Endothelial cell of umbilical vein (primary cell): ENCODE results near the gene TUFT1. TPM values are rescaled to one million over a fixed set of nuclear protein-coding genes. Genes with fewer than 3 reads are reported as not detected.

ENCODE experiments used
- BruUV-seq: library from RNA; stranded (reverse); fragments of 400-500 nt; replicated peaks from 2 replicates; lab custom pipeline; 2021; lab: Mats Ljungman, UMichigan
- CTCF ChIA-PET: fragments of 300-600, 350-600 bp; sonication (Branson Sonifier 250); formaldehyde crosslinking; loops from one replicate; lab custom pipeline; 2021; ENCODE audit warnings: antibody characterized with exemption, inconsistent platforms; lab: Charles Lee
- POLR2A ChIA-PET: fragments of 300-600, 350-600 bp; sonication (Branson Sonifier 250); formaldehyde crosslinking; loops from one replicate; lab custom pipeline; 2021; ENCODE audit warnings: antibody characterized with exemption, inconsistent platforms; lab: Charles Lee
- DNase-seq: peaks from one replicate; pipeline ENCODE4 v3.0.0-alpha.2; 2011; ENCODE audit warnings: low read depth, low spot score
- FAIRE-seq: peaks from 2 replicates; lab custom pipeline; 2011; peaks lifted over from hg19 to GRCh38; lab: Jason Lieb, UNC
- H2AFZ ChIP-seq: 2 replicates; pipeline ENCODE4 v1.6.0; 2012; ENCODE audit warnings: low read depth, low read length, control low read depth, inconsistent platforms
- H3K27ac ChIP-seq: 2 replicates; pipeline ENCODE4 v1.5.1; 2011; ENCODE audit warnings: low read depth, mild to moderate bottlenecking, control low read depth, low read length, moderate library complexity; ENCODE audit not compliant: insufficient read depth
- H3K27me3 ChIP-seq, 2 experiments: 2 replicates each; pipeline versions ENCODE4 v1.6.0 to v1.6.1; 2011; ENCODE audit warnings: low read length in 2 of 2, mixed read lengths in 1 of 2; ENCODE audit not compliant: control insufficient read depth in 2 of 2, insufficient read depth in 2 of 2
- H3K36me3 ChIP-seq, 2 experiments: 2 replicates in 1 of 2; 3 replicates in 1 of 2; pipeline ENCODE4 v1.5.1; 2011; ENCODE audit warnings: low read length in 2 of 2, mild to moderate bottlenecking in 1 of 2, moderate library complexity in 1 of 2; ENCODE audit not compliant: control insufficient read depth in 2 of 2, insufficient read depth in 2 of 2; ENCODE audit errors: extremely low read depth in 1 of 2
- H3K4me1 ChIP-seq: 3 replicates; pipeline ENCODE4 v1.5.1; 2011; ENCODE audit warnings: mild to moderate bottlenecking, low read length; ENCODE audit not compliant: control insufficient read depth, insufficient read depth; ENCODE audit errors: extremely low read depth
- H3K4me2 ChIP-seq: 2 replicates; pipeline ENCODE4 v1.6.1; 2011; ENCODE audit warnings: low read length, control low read depth, mixed read lengths; ENCODE audit not compliant: insufficient read depth
- H3K4me3 ChIP-seq, 3 experiments: fragments of 200-600 bp in 1 of 3; sonication (generic), shearing (Covaris generic) in 1 of 3; replicated peaks in 1 of 3; 2 replicates each; pipeline ENCODE4 v1.5.1; 2011 to 2016; ENCODE audit warnings: control low read depth in 3 of 3, low read length in 3 of 3, mild to moderate bottlenecking in 2 of 3, inconsistent platforms in 1 of 3, low read depth in 1 of 3, moderate library complexity in 1 of 3; ENCODE audit not compliant: insufficient read depth in 1 of 3
- H3K79me2 ChIP-seq: 2 replicates; pipeline ENCODE4 v1.6.0; 2012; ENCODE audit warnings: low read length, inconsistent platforms; ENCODE audit not compliant: control insufficient read depth, insufficient read depth
- H3K9ac ChIP-seq: replicated peaks from 2 replicates; pipeline ENCODE3; 2011; ENCODE audit warnings: low read length, control low read depth; ENCODE audit not compliant: insufficient read depth; ENCODE audit errors: extremely low read depth
- H3K9me1 ChIP-seq: replicated peaks from 3 replicates; pipeline ENCODE4 v1.6.0; 2011; ENCODE audit warnings: mild to moderate bottlenecking, low read length; ENCODE audit not compliant: control insufficient read depth, insufficient read depth; ENCODE audit errors: extremely low read depth
- H3K9me3 ChIP-seq: replicated peaks from 2 replicates; pipeline ENCODE4 v1.5.1; 2012; ENCODE audit warnings: low read length, inconsistent platforms; ENCODE audit not compliant: control insufficient read depth, insufficient read depth
- H4K20me1 ChIP-seq: replicated peaks from 2 replicates; pipeline ENCODE3; 2011; ENCODE audit warnings: mild to moderate bottlenecking, low read length; ENCODE audit not compliant: control insufficient read depth, insufficient read depth; ENCODE audit errors: extremely low read depth
- EZH2 ChIP-seq: IDR thresholded peaks from 2 replicates; pipeline ENCODE4 v1.6.1; 2012; ENCODE audit warnings: borderline replicate concordance, low read depth, mild to moderate bottlenecking, moderate library complexity, low read length, inconsistent platforms; ENCODE audit not compliant: severe bottlenecking
- FOS ChIP-seq: IDR thresholded peaks from 2 replicates; pipeline ENCODE4 v1.6.1; 2011; ENCODE audit warnings: mild to moderate bottlenecking, low read length, moderate library complexity, borderline replicate concordance; ENCODE audit not compliant: insufficient read depth
- GATA2 ChIP-seq: IDR thresholded peaks from 2 replicates; pipeline ENCODE4 v1.7.0; 2011; ENCODE audit warnings: low read depth, mild to moderate bottlenecking, moderate library complexity, mixed read lengths, low read length; ENCODE audit not compliant: insufficient read length, insufficient read depth
- JUN ChIP-seq: IDR thresholded peaks from 2 replicates; pipeline ENCODE4 v1.6.1; 2011; ENCODE audit warnings: borderline replicate concordance, low read depth; ENCODE audit not compliant: insufficient read length, insufficient read depth
- MAX ChIP-seq: IDR thresholded peaks from 2 replicates; pipeline ENCODE4 v1.6.1; 2011; ENCODE audit not compliant: insufficient read depth, insufficient read length
- MYC ChIP-seq: IDR thresholded peaks from one replicate; pipeline ENCODE4 v1.6.1; 2011; ENCODE audit warnings: mild to moderate bottlenecking, low read depth, low read length
- POLR2A ChIP-seq: IDR thresholded peaks from 2 replicates; pipeline ENCODE4 v1.6.1; 2012; ENCODE audit warnings: low read depth, mild to moderate bottlenecking, control low read depth, low read length
- POLR2AphosphoS5 ChIP-seq: IDR thresholded peaks from 2 replicates; pipeline ENCODE4 v1.6.1; 2012; ENCODE audit warnings: low read depth, mild to moderate bottlenecking, control low read depth, low read length, moderate library complexity; ENCODE audit not compliant: insufficient read depth
- dilution Hi-C: fragments of 300-500 bp; cut with MboI; formaldehyde crosslinking; loops from one replicate; pipeline ENCODE4 v1.15.0; 2019; ENCODE audit warnings: low sequenced_read_pairs; ENCODE audit not compliant: extremely low pct_ligation_motif_present
- intact Hi-C: fragments of 100-400 bp; cut with micrococcal nuclease; formaldehyde crosslinking; loops from one replicate; pipeline ENCODE4 v1.10.0; 2022
- polyA plus RNA-seq, 4 experiments: library from polyadenylated mRNA; depleted of rRNA in 3 of 4; stranded (reverse) in 3 of 4; unstranded in 1 of 4; fragments of >200 nt; gene quantifications; 2 replicates each; pipeline versions ENCODE4 v1.2.1 to v1.2.3, GENCODE V29; 2011 to 2012; ENCODE audit warnings: missing spikeins in 1 of 4
- total RNA-seq: library from RNA; stranded (reverse); gene quantifications from 2 replicates; pipeline ENCODE4 v1.2.3, GENCODE V29; 2021
- TF ChIP-seq, protein P1 (sequence below), 2 donors: IDR thresholded peaks; 1 replicate in 1 of 2; 2 replicates in 1 of 2; pipeline ENCODE4 v1.5.1; 2011; ENCODE audit warnings: low read length in 2 of 2, mild to moderate bottlenecking in 2 of 2, moderate library complexity in 2 of 2, control low read depth in 1 of 2, inconsistent platforms in 1 of 2, low read depth in 1 of 2; ENCODE audit not compliant: insufficient read depth in 1 of 2; ENCODE audit errors: extremely low read depth in 1 of 2

The TUFT1 gene
- total and polyA plus RNA-seq, 2 donors (not counting 3 experiments of a cell fraction or from before 2014, with no cell fraction given): 4.3 to 5.1 TPM

DNA sequence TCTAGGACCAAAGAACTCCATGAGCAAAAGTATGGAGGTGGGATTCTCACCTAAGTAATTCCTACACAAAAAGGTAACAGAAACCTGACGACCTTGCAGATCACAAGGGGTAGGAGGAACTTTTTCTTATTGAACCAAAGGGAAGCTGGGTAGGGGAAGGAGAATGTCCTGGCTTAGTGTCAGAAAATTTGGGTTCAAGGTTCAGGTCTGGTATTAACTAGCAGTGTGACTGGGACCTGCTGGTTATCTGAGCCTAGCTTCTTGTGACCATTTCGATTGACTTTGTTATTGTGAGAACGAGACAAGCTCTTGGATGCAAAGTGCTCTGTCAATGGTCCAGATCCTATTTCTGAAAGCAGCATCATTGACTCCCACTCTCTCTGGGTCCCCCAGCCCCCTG is 66.7 kb downstream of the TUFT1 start:
- DNase-seq: no peak
- no peaks in the 10 kb centered on the region for H3K36me3 ChIP-seq
- no peaks in the 10 kb centered on the region for H3K9me1 ChIP-seq
- no peaks in the 10 kb centered on the region for H3K79me2 ChIP-seq
- peaks cover 0 to 2% of the 10 kb centered on the region in 2 experiments for H3K27me3 ChIP-seq
- H2AFZ ChIP-seq: no peak overlapping the region
- H3K27ac ChIP-seq: no peak overlapping the region
- dilution Hi-C loops: no loop called here
- ChIA-PET POLR2A (no interaction called here), CTCF (interaction anchor here (1.0 to 1.7 kb wide), 2 partner anchors 14 to 30 kb away, joined by 3 to 4 read pairs; no protein-coding TSS in a partner anchor)
- no TSS peak for BruUV-seq
- no peaks in the 10 kb centered on the region for H4K20me1 ChIP-seq
- intact Hi-C loops: no loop called here
- H3K9me3 ChIP-seq: no peaks in the 10 kb centered on the region
- FAIRE-seq: no peak
- no peaks in the 10 kb centered on the region for H3K4me1 ChIP-seq
- no peak overlapping the region for H3K9ac ChIP-seq
- H3K4me2 ChIP-seq: no peak overlapping the region
- TF ChIP-seq MYC (no peak), GATA2 (no peak), MAX (no peak), FOS (no peak), POLR2A (no peak), JUN (no peak), POLR2AphosphoS5 (no peak), EZH2 (no peak)
- TF ChIP-seq, protein P1, sequence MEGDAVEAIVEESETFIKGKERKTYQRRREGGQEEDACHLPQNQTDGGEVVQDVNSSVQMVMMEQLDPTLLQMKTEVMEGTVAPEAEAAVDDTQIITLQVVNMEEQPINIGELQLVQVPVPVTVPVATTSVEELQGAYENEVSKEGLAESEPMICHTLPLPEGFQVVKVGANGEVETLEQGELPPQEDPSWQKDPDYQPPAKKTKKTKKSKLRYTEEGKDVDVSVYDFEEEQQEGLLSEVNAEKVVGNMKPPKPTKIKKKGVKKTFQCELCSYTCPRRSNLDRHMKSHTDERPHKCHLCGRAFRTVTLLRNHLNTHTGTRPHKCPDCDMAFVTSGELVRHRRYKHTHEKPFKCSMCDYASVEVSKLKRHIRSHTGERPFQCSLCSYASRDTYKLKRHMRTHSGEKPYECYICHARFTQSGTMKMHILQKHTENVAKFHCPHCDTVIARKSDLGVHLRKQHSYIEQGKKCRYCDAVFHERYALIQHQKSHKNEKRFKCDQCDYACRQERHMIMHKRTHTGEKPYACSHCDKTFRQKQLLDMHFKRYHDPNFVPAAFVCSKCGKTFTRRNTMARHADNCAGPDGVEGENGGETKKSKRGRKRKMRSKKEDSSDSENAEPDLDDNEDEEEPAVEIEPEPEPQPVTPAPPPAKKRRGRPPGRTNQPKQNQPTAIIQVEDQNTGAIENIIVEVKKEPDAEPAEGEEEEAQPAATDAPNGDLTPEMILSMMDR (IDR thresholded peaks at IDR 0.05; ENCODE audit: extremely low read depth in 1 of 2, insufficient read depth in 1 of 2, low read depth in 1 of 2, low read length in 2 of 2): no peak
- H3K4me3 ChIP-seq: no peak overlapping the region
